ENCODE data around the gene PPP4R4. TPM values are rescaled to one million over a fixed set of nuclear protein-coding genes. Genes with fewer than 3 reads are reported as not detected.

PPP4R4 gene
- total RNA-seq, 1 donor from 2014 or later: 0.06 TPM

Other genes starting within 250 kb of the PPP4R4 start
- gene FAM181A, start 247.0 kb upstream of the PPP4R4 start, total RNA-seq: not detected in 2 replicates
- 0.35 and 0.58 TPM in 2 replicates for gene ASB2, start 197.8 kb upstream of the PPP4R4 start, total RNA-seq
- not detected in 2 replicates for gene CCDC197, start 177.0 kb upstream of the PPP4R4 start, total RNA-seq
- 5.7 and 8.2 TPM in 2 replicates for gene OTUB2, start 148.0 kb upstream of the PPP4R4 start, total RNA-seq
- 97.5 and 104 TPM in 2 replicates for gene DDX24, start 93.1 kb upstream of the PPP4R4 start, total RNA-seq
- 11.8 and 18.0 TPM in 2 replicates for gene IFI27L1, start 93.0 kb upstream of the PPP4R4 start, total RNA-seq
- 142 and 820 TPM in 2 replicates for gene IFI27, start 63.6 kb upstream of the PPP4R4 start, total RNA-seq
- 27.8 and 33.6 TPM in 2 replicates for gene IFI27L2, start 44.7 kb upstream of the PPP4R4 start, total RNA-seq
- gene SERPINA10, start 118.9 kb downstream of the PPP4R4 start, total RNA-seq: not detected in 2 replicates
- not detected in 2 replicates for gene SERPINA6, start 149.0 kb downstream of the PPP4R4 start, total RNA-seq
- not detected in 2 replicates for gene SERPINA2, start 192.4 kb downstream of the PPP4R4 start, total RNA-seq
- gene SERPINA1, start 214.3 kb downstream of the PPP4R4 start, total RNA-seq: 0.87 and 0.88 TPM in 2 replicates